HG03460 (cell line): ENCODE measurements around the gene ADCY3.
A peak's percentile ranks its signal among the peaks of the same experiment; 100 is the strongest.

Source experiments
- ATAC-seq: cut with Tn5 transposase; IDR thresholded peaks from one replicate; pipeline ENCODE4 v1.9.1; 2021; ENCODE audit not compliant: unreplicated experiment

Gene ADCY3

DNA sequence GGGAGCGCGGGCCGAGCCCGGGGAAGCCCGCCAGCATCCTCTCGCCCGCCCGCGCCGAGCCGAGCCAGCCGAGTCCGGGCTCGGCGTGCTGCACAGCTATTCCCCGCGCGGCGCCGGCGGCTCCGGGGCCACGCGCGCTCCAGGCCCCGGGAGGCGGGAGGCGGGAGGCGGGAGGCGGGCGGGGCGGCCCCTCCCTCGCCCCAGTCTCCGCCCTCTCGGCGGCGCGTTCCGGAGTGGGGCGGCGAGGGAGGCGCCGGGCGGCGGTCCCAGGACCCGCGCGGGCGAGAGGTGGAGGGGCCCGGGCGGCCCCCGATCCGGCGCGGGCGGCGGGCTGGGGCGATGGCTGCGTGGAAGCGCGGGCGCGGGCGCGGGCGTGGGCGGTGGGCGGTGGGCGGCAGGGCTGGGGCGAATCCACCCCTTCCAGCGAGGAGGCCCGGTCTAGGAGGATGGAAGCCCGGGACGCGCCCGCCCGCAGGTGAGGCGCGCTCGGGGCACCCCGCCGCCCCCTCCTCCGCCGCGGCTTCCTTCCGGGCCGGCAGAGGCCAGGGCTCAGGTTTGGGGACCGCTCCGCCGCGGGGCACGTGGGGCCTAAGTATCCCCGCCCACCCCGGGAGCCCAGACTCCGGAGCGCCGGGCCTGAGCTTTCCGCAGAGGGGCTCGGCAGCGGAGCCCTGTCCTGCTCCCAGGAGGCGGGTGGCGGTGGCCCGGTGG is at the start of gene ADCY3:
ADCY3 (minus strand) TSS at position 140 of the 711 bp plus-strand sequence. CDS start 1,250 bp downstream, outside the sequence.
- ATAC-seq = peak; percentile 50

DNA sequence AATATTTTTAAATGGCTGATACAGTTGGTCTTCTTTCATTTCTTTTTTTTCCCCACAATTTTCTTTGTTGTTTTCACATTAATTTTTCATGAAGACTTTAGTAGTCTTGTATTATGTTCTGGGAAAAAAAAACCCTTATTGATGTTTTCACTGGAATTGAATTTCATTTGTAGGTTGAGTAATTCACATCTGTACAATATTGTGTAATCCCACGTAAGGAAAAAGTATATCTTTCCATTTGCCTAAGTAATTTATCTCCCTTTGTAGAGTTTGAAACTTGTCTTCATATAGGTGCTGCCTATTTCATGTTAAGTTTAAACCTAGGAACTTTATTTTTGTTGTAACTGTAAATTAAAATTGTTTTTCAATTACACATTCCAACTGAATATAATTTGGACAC is 49.7 kb upstream of the ADCY3 start:
- ATAC-seq = no peak

GRCh38 chr2:24961903-24962302 is 41.9 kb upstream of the ADCY3 start:
- no peak for ATAC-seq

GRCh38 chr2:24959761-24960160 is 39.7 kb upstream of the ADCY3 start:
- ATAC-seq = no peak

DNA sequence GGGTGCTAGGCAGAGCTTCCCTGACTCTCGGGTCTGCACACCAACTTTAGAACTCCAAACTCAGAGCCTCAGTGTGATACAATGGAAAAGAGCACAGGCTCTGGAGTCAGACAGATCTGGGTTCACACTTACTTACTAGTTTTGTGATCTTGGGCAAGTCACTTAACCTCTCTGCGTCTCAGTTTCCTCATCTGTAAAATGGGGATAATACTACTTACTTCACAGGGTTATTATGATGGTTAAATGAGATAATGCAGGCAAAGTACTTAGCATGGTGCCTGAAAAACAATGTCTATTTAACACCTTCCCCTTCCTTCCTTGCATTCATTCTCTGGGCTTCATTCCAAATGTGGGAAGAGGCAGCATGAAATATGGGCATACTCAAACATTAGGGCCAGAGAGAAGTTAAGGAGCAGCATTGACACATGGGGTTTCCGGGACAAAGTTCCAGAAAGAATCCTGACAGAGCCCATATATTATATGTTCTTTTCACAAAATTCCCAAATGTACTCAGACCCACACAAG is 38.4 kb upstream of the ADCY3 start:
- no peak for ATAC-seq

DNA sequence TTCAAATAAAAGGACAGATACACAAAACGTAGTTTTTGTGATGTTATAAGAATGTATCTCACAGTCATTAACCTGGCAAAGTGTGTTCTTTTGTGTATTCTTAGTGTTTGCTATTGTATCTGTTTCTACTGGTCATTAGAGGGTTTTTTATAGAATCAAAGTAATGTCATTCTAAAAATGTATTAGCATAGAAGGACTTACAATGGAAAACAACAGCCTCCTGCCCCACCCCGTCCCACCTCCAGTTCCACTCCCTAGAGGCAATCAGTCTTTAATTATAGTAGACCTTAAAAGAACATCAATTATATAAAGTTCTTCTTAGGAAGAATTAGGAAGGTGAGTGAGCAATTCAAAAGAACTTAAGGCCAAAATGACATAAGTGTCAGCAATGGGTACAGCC is 37.9 kb upstream of the ADCY3 start:
- no peak for ATAC-seq

DNA sequence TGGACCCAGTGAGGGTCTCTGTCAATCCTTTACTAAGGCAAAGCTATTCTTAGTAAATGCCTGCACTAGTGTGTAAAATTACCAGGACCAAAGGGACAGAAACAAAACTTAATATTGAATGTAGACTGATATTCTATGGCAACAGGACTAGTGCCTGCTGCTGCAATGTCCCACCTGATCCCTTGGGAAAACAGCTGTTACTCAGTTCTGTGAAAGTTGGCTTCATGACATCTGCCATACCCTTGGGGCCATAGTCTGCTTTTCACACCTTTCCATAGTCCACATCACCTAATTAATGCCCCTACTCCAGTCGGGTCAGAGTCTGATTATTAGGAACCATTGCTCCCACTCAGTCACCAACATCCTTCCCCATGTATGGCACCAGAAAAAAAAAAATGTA is 37.2 kb upstream of the ADCY3 start:
- no peak for ATAC-seq

DNA sequence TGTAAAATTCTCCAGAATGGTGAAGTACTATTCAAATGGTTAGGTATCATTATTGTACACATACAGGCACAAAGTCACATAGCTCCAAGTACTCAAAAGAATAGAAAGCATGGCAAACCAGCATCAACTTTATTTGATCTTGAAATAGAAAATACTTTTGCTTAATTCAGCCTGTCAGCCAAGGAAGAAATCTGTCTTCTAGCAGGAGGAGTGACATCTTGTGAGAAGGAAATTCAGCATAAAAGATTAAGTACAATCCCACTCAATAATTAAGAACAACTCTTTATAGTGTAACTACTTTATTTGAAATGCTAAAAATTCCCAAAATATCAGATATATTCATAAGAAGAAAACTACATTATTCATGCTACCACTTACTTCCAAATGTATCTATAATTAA is 35.9 kb upstream of the ADCY3 start:
- no peak for ATAC-seq

DNA sequence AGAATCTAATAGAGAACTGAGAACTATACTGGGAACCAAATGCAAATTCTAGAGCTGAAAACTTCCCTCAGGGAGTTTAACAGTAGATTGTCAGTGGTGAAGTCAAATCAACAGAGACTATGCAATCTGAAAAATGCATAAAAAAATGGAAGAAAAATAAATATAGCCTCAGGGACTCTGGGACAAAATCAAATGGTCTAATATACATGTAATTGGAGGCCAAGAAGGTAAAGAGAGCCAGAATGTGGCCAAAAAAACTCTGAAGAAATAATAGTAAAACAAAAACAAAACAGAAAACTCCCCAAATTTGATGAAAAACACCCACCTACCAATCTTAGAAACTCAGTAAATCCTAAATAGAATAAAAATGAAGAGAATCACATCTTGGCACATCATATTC is 35.2 kb upstream of the ADCY3 start:
- ATAC-seq = no peak

DNA sequence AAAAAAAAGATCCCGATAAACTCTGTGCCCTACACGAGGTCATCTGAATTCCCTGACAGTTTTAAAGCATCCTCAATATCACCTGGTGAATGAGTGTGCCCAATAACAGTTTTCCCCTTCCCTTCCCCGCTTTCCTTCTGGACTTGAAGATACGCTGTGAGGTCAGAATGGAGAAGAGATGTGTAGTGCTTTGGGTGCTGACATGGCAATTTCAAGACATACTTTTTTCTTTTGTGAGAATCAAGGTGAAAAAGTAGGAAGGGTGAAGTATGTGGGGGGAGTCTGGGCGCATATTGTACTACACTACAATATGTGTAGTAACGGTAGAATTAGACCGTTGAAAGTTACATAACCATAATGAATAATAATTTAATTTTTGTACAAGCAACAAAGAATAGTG is 30.1 kb upstream of the ADCY3 start:
- ATAC-seq = no peak

- ATAC-seq = no peak
Observed at GRCh38 chr2:24948506-24948905, 28.5 kb upstream of the ADCY3 start.

DNA sequence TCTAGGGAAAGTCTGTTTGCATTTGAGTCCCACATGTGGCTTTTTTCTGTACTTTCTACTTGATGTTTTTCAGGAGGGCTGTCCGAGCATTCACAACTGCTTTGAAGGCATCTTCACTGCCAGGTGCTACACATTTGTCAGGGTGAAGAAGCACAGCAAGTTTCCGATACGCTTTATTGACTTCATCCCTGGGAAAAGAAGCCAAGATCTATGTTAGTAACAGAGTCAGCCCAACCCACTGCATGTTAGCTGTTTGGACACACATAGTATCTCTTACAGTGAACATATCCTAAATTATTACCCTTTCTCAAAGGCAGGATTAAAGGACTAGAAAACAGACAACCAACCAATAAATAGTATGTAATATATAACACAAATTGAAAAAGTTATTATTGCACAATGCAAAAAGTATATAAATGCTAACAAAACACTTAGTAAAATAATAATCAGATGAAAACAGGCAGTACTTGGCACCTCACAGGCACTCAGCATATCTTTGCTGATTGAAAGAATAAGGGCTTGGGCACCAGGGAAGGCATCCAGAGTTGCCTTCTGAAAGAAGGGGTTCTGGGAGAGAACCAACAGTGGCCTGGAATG is 27.6 kb upstream of the ADCY3 start:
- ATAC-seq = no peak

DNA sequence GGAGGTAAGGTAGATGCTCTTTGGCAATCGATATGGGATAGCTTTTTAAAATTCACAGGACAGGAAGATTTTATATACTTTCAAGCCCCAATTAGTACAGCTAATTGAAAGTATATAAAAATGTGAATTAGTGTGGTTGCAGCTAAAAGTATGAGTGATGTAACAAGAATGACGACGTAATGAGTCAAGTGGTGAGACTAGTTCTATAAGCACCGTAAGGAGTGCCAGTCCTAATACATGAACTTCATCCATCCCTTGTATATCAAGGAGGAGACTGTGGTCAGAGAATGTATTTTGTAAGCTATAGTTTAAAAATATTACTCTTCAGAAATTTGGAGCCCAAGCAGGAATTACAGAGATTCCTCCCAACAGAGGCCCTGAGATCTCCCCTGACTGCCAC is 25.9 kb upstream of the ADCY3 start:
- no peak for ATAC-seq

- no peak for ATAC-seq
Observed at GRCh38 chr2:24943427-24944053, 23.5 kb upstream of the ADCY3 start.

GRCh38 chr2:24939353-24939752 is 19.3 kb upstream of the ADCY3 start:
- no peak for ATAC-seq

DNA sequence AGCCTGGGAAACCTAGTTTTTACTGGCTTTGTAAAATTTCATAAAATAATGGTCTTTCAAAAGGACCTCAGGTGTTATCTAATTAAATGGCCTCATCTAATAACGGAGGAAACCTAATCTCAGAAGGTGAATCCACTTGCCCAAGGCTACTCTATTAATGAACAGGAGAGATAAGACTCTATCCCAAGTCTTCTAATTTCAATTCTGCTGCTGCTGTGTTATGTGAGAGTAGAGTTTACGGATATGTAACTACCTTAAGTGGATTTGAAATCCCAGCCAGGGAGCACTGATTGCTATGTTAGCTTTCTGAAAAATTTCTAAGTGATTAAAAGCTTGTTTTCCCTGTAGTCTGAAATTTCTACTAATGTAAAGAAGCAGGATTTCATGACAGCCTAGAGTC is 17.2 kb upstream of the ADCY3 start:
- no peak for ATAC-seq

DNA sequence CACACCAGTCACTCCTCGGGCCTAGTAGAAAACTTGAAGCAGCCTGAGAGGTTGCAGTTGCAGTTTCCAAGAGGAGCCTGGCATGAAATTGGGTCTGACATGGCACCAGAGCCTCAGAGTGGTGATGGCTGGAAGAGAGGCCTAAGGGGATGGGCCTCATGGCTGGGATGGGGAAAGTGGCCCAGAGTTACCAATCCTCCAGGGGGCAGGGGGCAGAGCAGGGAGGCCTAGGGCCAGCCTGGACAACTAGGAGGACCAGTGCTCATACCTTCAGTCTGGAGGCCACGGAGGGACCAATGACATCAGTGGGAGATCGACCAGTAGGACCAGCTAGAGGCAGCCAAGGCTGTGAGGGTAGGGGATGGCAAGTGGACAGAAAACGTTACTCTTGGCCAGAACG is 15.1 kb upstream of the ADCY3 start:
- ATAC-seq = no peak

DNA sequence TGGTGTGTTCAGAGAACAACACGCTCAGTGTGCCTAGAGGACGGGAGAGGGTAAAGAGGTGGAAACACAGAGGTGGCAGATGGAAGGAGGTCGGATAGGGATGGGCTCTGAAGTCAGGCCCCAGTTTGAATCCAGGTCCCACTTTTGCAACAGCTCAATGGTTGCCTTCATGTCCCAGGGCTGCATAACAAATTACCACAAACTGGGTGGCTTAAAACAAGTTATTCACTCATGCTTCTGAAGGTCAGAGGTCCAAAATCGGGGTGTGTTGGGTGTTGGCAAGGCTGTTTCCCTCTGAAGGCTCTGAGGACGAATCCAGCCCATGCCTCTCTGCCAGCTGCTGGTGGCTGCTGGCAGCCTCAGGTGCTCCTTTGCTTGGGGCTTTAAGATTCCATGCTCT is 12.7 kb upstream of the ADCY3 start:
- no peak for ATAC-seq

DNA sequence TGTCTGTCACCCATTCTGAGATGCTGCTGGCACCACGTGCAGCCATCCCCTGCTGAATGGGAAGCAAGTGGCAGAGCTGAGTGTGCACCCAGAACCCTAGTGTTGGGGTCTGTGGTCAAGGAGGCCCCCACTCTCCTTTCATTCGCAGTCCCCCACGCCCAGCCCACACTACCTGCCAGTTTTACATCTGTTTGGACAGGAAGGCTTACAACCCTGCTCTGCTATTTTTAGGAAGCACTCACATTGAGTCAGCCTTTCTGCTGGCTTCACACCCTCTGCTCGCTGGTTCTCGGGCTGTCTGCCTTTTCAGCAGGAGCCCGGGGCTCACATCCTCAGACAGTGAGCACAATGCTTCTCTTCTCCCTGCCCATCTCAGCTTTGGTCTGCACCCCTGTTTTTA is 10.7 kb upstream of the ADCY3 start:
- peak; percentile 67 for ATAC-seq

DNA sequence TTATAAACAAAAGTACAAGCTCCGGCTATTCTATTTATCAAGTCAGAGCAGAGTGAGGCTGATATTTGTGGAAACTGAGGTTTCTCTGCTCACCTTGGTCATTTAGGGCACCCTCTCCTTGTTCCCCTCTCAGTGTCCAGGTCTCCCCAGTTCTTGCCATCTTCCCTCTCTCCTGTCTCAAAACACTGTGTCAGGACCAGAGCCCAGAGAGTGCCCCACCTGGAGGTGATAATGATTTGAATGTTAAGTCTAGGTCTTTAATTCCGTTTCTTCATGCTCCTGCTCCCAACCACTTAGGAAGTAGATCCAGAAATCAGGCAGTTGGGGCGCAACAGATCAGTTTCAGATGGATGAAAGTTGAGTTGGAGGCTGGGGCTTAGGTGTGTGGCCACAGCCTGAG is 9.2 kb upstream of the ADCY3 start:
- ATAC-seq = no peak

GRCh38 chr2:24928036-24928435 is 8.0 kb upstream of the ADCY3 start:
- ATAC-seq = no peak

DNA sequence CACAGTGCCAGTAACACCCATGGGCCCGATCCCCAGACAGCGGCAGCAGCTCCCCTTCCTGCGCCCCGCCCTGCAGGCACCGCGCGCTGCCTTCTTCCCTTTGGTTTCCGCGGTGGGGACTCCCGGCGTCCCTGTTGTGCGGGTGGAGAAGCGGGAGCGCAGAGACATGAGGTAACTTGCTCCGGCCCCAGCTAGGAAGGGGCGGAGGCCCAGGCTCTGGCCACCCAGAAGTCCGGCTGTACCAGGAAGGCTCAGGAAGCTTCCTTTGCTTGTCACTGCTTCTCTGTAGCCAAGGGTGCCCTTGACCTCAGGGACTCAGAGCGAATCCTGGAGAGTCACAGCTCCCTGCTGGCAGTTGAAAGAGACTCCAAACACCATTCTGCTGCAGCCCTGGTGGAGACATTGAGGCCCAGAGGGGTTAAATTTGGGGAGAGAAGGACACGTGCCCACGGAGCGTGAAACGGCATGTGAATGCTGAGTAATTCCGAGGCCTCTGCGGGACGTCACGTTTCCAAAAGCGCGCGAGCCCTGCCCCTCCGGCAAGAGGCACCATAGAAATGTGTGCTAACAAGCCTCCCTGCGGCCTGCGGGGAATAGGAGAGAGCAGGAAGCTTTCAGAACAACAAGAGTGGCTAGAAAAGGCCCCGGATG is 6.7 kb upstream of the ADCY3 start:
- no peak for ATAC-seq
